AG09309 (cell line): ENCODE results near the gene NEK1.

Experiments
- DNase-seq: peaks from one replicate; pipeline ENCODE4 v3.0.0-alpha.2; 2010; ENCODE audit warnings: low read depth
- H3K4me3 ChIP-seq: 2 replicates; pipeline ENCODE4 v1.5.1; 2011; ENCODE audit warnings: mild to moderate bottlenecking, low read depth, low read length, moderate library complexity; ENCODE audit not compliant: control insufficient read depth
- TF ChIP-seq, protein P1 (sequence below): IDR thresholded peaks from 2 replicates; pipeline ENCODE4 v1.5.1; 2011; ENCODE audit warnings: mild to moderate bottlenecking, low read depth, low read length, inconsistent platforms; ENCODE audit not compliant: insufficient read depth, control insufficient read depth; ENCODE audit errors: missing control alignments

Gene NEK1

DNA sequence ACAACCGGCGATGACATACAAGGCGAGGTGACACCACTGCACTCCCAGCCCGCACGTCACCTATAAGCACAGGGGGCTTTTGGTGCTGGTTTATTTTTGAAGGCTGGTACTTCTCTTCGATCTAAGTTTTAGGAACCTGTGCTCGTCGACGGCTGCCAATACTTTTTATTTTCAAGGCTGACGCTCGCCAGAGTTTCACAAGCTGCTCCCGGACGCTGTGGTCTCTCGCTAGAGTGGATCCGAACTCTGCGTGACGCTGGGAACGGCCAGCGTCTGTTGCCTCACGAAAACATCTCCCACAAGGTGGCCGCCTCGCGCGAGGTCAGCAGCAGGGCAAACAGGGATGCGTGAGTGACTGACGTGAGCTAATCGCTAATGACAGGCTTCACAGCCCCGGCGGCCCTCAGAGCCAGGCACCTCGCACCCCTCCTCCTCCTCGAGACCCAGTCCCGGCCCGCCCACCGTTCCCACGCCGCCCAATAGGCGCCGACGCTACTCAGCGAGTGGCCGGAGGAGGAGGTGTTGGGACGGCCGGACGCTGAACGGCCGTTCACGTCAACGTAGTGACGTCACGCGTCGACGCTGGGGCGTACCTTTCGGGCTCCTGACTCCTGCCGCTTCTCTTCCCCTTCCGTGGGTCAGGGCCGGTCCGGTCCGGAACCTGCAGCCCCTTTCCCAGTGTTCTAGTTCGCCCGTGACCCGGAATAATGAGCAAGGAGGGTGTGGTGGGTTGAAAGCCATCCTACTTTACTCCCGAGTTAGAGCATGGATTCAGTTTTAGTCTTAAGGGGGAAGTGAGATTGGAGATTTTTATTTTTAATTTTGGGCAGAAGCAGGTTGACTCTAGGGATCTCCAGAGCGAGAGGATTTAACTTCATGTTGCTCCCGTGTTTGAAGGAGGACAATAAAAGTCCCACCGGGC lies 7.8 kb upstream of the NEK1 start, which contains the start of gene CLCN3:
CLCN3 (plus strand) TSS at position 621 of the 922 bp plus-strand sequence. CDS start 15,351 bp downstream, outside the sequence.
- TF ChIP-seq, protein P1, sequence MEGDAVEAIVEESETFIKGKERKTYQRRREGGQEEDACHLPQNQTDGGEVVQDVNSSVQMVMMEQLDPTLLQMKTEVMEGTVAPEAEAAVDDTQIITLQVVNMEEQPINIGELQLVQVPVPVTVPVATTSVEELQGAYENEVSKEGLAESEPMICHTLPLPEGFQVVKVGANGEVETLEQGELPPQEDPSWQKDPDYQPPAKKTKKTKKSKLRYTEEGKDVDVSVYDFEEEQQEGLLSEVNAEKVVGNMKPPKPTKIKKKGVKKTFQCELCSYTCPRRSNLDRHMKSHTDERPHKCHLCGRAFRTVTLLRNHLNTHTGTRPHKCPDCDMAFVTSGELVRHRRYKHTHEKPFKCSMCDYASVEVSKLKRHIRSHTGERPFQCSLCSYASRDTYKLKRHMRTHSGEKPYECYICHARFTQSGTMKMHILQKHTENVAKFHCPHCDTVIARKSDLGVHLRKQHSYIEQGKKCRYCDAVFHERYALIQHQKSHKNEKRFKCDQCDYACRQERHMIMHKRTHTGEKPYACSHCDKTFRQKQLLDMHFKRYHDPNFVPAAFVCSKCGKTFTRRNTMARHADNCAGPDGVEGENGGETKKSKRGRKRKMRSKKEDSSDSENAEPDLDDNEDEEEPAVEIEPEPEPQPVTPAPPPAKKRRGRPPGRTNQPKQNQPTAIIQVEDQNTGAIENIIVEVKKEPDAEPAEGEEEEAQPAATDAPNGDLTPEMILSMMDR = peak; percentile 13
- peak within 1 kb of the TSS; percentile 62 for H3K4me3 ChIP-seq
- DNase-seq = peak; percentile 81

DNA sequence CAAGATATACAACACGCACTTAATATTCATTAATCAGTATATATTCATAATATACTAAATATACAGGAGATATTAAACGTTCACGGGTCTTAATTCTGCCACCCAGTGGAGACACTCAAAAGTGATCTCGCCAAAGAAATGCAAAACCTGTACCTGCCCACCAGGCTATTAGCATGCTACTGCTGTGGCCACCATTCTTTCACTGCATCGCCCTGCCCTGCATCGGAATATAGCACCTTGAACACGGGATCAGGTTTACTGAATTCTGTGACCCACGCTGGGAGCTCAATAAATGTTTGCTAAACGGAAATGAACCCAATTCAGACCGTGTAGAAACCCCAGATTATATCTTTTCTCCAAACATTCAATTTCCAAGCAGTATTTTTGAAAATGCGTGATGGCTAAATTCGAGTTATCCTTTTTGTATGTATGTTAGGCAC lies 7.2 kb upstream of the NEK1 start:
- peak overlapping the region; percentile 62 for H3K4me3 ChIP-seq
- TF ChIP-seq, protein P1 = peak; percentile 55
- no peak for DNase-seq

DNA sequence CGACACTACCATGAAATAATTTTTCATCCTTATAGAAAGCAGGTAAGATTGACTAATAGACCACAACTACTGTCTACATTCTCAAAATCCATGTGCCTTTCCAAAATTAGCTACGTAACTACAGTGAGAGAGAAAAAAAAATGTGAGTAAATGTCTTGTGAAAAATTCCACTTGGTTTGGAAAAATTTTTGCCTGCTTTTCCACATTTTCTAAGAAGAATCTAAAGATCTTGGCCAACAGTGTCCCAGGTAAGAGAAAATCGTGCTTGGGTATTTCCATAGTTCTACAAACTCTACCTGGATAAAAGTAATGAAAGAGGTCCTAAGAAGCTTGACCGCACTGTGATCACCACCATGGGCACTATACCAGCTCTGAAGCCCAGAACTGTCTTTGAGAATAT lies 6.6 kb upstream of the NEK1 start:
- no peak overlapping the region for H3K4me3 ChIP-seq
- TF ChIP-seq, protein P1 = no peak
- no peak for DNase-seq

DNA sequence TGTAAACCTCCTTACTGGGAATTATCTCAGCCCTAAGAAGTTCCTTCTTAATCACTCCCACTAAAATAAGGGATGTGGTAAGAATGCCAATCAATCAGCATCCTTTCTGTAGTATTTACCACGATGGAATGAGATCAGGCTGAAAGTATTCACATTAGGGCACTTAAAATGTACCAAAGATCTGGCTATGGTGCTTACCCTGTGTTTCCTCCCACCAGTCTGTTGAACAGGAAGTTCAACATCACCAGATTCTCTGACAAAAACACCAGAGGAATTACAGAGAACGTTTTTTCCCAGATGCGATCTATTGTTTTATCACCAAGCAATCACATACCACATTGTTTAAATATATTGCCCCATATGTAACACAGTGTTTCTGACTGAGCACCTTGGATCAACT lies 5.9 kb upstream of the NEK1 start:
- DNase-seq = no peak
- H3K4me3 ChIP-seq = no peak overlapping the region
- TF ChIP-seq, protein P1 = no peak

DNA sequence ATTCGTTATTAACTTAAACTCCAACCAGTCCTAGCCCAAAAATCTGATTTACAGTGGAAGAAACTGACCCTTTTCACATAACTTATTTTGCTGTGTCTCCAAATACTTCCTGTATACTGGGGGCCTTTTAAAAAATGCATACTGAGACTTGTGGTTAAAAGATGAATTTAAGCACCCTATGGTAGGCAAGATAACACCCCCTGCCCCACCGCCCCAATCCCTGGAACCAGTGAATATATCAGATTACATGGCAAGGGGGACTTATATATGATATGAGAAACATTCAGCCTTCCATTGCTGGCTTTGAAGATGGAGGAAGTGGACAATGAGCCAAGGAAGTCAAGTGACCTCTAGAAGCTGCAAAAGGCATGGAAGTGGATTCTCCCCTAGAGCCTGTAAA lies 4.9 kb upstream of the NEK1 start:
- TF ChIP-seq, protein P1 = no peak
- DNase-seq = no peak
- H3K4me3 ChIP-seq = no peak overlapping the region

DNA sequence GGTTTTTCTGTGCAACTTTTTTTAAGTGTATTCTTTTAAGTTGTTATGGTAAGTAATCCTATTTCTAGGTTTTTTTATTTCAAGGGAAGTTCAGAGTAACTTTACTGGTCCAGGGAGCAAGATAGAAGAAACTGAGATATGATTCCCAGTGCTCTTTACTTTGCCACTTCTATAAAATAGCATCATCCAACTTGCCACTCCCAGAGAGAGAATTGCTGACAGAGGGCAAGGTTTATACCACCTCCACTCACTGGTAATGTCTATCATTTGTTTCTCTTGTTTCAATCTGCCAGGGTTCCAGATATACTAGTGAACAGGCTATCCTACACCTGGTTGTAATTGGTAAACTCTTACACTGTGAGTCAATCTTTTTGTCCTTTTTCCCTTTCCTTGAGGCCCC lies 4.5 kb upstream of the NEK1 start:
- no peak for DNase-seq
- no peak overlapping the region for H3K4me3 ChIP-seq
- TF ChIP-seq, protein P1 = no peak
